AG04450 (cell line): ENCODE data around the gene EPAS1. TPM values are rescaled to one million over a fixed set of nuclear protein-coding genes. Genes with fewer than 3 reads are reported as not detected.
A peak's percentile ranks its signal among the peaks of the same experiment; 100 is the strongest.

Experiments used
- CTCF ChIA-PET: fragments of 300-600, 350-600 bp; formaldehyde crosslinking; extraction: SDS; loops from one replicate; lab custom pipeline; 2022; ENCODE audit warnings: antibody characterized with exemption, inconsistent platforms; lab: Charles Lee
- POLR2A ChIA-PET: fragments of 350-600 bp; formaldehyde crosslinking; extraction: SDS; loops from one replicate; lab custom pipeline; 2021; ENCODE audit warnings: antibody characterized with exemption, inconsistent platforms; lab: Yijun Ruan, JAX
- DNase-seq: peaks from one replicate; pipeline ENCODE4 v3.0.0-alpha.2; 2011; ENCODE audit warnings: low read depth, low spot score
- H3K27ac ChIP-seq: one replicate; pipeline ENCODE4 v1.5.1; 2012; ENCODE audit warnings: low read depth, low read length, control low read depth
- H3K27me3 ChIP-seq: one replicate; pipeline ENCODE4 v1.6.0; 2012; ENCODE audit warnings: low read length; ENCODE audit not compliant: control insufficient read depth, insufficient read depth
- H3K4me3 ChIP-seq: 2 replicates; pipeline ENCODE4 v1.5.1; 2011; ENCODE audit warnings: mild to moderate bottlenecking, low read depth, low read length, control low read depth
- H3K9me3 ChIP-seq: 2 replicates; pipeline ENCODE4 v1.5.1; 2012; ENCODE audit warnings: low read length; ENCODE audit not compliant: control insufficient read depth, insufficient read depth
- polyA plus RNA-seq: library from polyadenylated mRNA; depleted of rRNA; stranded (reverse); fragments of >200 nt; gene quantifications from 2 replicates; pipeline ENCODE4 v1.2.3, GENCODE V29; 2011
- TF ChIP-seq, protein P1 (sequence below): IDR thresholded peaks from 2 replicates; pipeline ENCODE4 v1.5.1; 2011; ENCODE audit warnings: low read depth, low read length, control low read depth, inconsistent platforms

The EPAS1 gene
- polyA plus RNA-seq, 1 experiment = 506 TPM

- Histone ChIP-seq H3K4me3 (no peak overlapping the region), H3K27ac (no peak overlapping the region), H3K9me3 (peaks cover 11% of the 10 kb centered on the region; the same call in 1 of the 2 replicates), H3K27me3 (peaks cover 7% of the 10 kb centered on the region)
- CTCF ChIA-PET = interaction anchor here (0.8 to 2.1 kb wide), 4 partner anchors 123 to 281 kb away, joined by 3 to 14 read pairs (median 3); no protein-coding TSS in a partner anchor
- DNase-seq = no peak
- TF ChIP-seq, protein P1, sequence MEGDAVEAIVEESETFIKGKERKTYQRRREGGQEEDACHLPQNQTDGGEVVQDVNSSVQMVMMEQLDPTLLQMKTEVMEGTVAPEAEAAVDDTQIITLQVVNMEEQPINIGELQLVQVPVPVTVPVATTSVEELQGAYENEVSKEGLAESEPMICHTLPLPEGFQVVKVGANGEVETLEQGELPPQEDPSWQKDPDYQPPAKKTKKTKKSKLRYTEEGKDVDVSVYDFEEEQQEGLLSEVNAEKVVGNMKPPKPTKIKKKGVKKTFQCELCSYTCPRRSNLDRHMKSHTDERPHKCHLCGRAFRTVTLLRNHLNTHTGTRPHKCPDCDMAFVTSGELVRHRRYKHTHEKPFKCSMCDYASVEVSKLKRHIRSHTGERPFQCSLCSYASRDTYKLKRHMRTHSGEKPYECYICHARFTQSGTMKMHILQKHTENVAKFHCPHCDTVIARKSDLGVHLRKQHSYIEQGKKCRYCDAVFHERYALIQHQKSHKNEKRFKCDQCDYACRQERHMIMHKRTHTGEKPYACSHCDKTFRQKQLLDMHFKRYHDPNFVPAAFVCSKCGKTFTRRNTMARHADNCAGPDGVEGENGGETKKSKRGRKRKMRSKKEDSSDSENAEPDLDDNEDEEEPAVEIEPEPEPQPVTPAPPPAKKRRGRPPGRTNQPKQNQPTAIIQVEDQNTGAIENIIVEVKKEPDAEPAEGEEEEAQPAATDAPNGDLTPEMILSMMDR = peak; percentile 42
- POLR2A ChIA-PET = no interaction called here
Measured at GRCh38 chr2:46294176-46294836, 2.9 kb upstream of the EPAS1 start.

GRCh38 chr2:46296216-46296839, 879 bp upstream of the EPAS1 start:
- H3K9me3 ChIP-seq = peaks cover 11% of the 10 kb centered on the region; the same call in 1 of the 2 replicates
- no peaks in the 10 kb centered on the region for H3K27me3 ChIP-seq
- peak overlapping the region; percentile 61 for H3K4me3 ChIP-seq
- no peak for DNase-seq
- H3K27ac ChIP-seq = peak overlapping the region; percentile 39
- TF ChIP-seq, protein P1 = no peak
- ChIA-PET CTCF (interaction anchor here (0.6 to 1.3 kb wide), 2 partner anchors 232 to 285 kb away, joined by 3 to 5 read pairs; no protein-coding TSS in a partner anchor), POLR2A (interaction anchor here (0.5 to 2.5 kb wide), 24 partner anchors 13 to 304 kb away, joined by 3 to 35 read pairs (median 6); no protein-coding TSS in a partner anchor)

- Histone ChIP-seq H3K4me3 (peak overlapping the region; percentile 97), H3K27ac (peak overlapping the region; percentile 73), H3K9me3 (peaks cover 11% of the 10 kb centered on the region; the same call in 1 of the 2 replicates), H3K27me3 (no peaks in the 10 kb centered on the region)
- DNase-seq = no peak
- ChIA-PET CTCF (interaction anchor here (0.7 to 1.3 kb wide), 4 partner anchors 75 to 287 kb away, joined by 3 to 8 read pairs (median 6); no protein-coding TSS in a partner anchor), POLR2A (interaction anchor here (0.7 to 2.5 kb wide), 40 partner anchors 12 to 337 kb away, joined by 3 to 35 read pairs (median 5); no protein-coding TSS in a partner anchor)
- TF ChIP-seq, protein P1 = no peak
Measured at GRCh38 chr2:46297546-46298271, 502 bp downstream of the EPAS1 start.

- CTCF ChIA-PET = interaction anchor here (1.0 kb wide), 1 partner anchor 236 kb away, joined by 4 read pairs; no protein-coding TSS in a partner anchor
- DNase-seq = no peak
- POLR2A ChIA-PET = interaction anchor here (1.6 to 2.5 kb wide), 7 partner anchors 27 to 285 kb away, joined by 5 to 35 read pairs (median 8); no protein-coding TSS in a partner anchor
- Histone ChIP-seq H3K9me3 (peaks cover 11% of the 10 kb centered on the region; the same call in 1 of the 2 replicates), H3K27me3 (no peaks in the 10 kb centered on the region), H3K4me3 (peak overlapping the region; percentile 97), H3K27ac (peak overlapping the region; percentile 73)
- TF ChIP-seq, protein P1 = no peak
Measured at GRCh38 chr2:46298272-46298521, 990 bp downstream of the EPAS1 start.
